Neutrophil (primary cell): Measurements from ENCODE around the gene LEF1.

Experiments
- H3K27ac ChIP-seq: fragments of 200-600 bp; sonication (generic); 2 replicates; pipeline ENCODE4 v1.5.1; 2016; ENCODE audit warnings: mild to moderate bottlenecking, moderate library complexity
- H3K27me3 ChIP-seq: fragments of 200-600 bp; sonication (generic); 2 replicates; pipeline ENCODE4 v1.6.0; 2016; ENCODE audit warnings: mild to moderate bottlenecking
- H3K36me3 ChIP-seq: fragments of 200-600 bp; sonication (generic); 2 replicates; pipeline ENCODE4 v1.5.1; 2017
- H3K4me1 ChIP-seq, 2 experiments: fragments of 200-600 bp in 1 of 2; sonication (generic) in 1 of 2; 1 replicate in 1 of 2; 2 replicates in 1 of 2; pipeline versions ENCODE4 v1.5.1 to v1.6.1; 2013 to 2016; ENCODE audit warnings: low read depth in 1 of 2, low read length in 1 of 2, mild to moderate bottlenecking in 1 of 2, moderate library complexity in 1 of 2; ENCODE audit not compliant: control insufficient read depth in 1 of 2, insufficient read depth in 1 of 2
- H3K4me3 ChIP-seq, 2 experiments: fragments of 200-600 bp in 1 of 2; sonication (generic) in 1 of 2; 1 replicate in 1 of 2; 2 replicates in 1 of 2; pipeline ENCODE4 v1.5.1; 2013 to 2016; ENCODE audit warnings: low read depth in 1 of 2, low read length in 1 of 2, mild to moderate bottlenecking in 1 of 2, moderate library complexity in 1 of 2
- H3K9me3 ChIP-seq: fragments of 200-600 bp; sonication (generic); 2 replicates; pipeline ENCODE4 v1.5.1; 2016
- TF ChIP-seq, protein P1 (sequence below): fragments of 200-600 bp; sonication (generic); IDR thresholded peaks from 2 replicates; pipeline ENCODE4 v1.5.1; 2016; ENCODE audit warnings: antibody characterized with exemption

LEF1 gene

DNA sequence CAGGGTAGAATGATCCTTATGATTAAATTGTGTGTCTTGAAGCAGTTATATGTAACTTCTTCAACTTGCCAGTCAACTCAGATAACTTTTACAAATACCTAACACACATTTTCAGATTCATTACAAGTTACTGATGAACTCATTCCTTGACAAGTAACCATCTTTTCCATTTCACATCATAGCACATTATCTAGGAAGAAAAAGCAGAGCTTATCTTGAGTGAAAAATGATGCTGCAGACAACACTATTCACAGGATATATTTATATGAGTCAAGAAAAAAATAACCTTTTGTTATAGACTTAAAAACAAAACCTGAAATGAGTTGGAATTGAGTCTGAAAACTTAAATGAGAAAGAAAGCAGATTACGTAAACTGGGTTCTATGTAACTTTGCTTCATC lies 68.9 kb downstream of the LEF1 start:
- H3K9me3 ChIP-seq = no peaks in the 10 kb centered on the region
- H3K27me3 ChIP-seq = no peaks in the 10 kb centered on the region
- H3K36me3 ChIP-seq = no peaks in the 10 kb centered on the region
- no peak overlapping the region for H3K4me3 ChIP-seq
- no peaks in the 10 kb centered on the region for H3K4me1 ChIP-seq
- TF ChIP-seq, protein P1, sequence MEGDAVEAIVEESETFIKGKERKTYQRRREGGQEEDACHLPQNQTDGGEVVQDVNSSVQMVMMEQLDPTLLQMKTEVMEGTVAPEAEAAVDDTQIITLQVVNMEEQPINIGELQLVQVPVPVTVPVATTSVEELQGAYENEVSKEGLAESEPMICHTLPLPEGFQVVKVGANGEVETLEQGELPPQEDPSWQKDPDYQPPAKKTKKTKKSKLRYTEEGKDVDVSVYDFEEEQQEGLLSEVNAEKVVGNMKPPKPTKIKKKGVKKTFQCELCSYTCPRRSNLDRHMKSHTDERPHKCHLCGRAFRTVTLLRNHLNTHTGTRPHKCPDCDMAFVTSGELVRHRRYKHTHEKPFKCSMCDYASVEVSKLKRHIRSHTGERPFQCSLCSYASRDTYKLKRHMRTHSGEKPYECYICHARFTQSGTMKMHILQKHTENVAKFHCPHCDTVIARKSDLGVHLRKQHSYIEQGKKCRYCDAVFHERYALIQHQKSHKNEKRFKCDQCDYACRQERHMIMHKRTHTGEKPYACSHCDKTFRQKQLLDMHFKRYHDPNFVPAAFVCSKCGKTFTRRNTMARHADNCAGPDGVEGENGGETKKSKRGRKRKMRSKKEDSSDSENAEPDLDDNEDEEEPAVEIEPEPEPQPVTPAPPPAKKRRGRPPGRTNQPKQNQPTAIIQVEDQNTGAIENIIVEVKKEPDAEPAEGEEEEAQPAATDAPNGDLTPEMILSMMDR = no peak
- H3K27ac ChIP-seq = no peak overlapping the region

GRCh38 chr4:108097990-108098553 lies 70.7 kb downstream of the LEF1 start:
- TF ChIP-seq, protein P1 = no peak
- Histone ChIP-seq H3K36me3 (no peaks in the 10 kb centered on the region), H3K27ac (no peak overlapping the region), H3K4me3 (no peak overlapping the region), H3K4me1 (no peaks in the 10 kb centered on the region), H3K27me3 (no peaks in the 10 kb centered on the region), H3K9me3 (no peaks in the 10 kb centered on the region)

DNA sequence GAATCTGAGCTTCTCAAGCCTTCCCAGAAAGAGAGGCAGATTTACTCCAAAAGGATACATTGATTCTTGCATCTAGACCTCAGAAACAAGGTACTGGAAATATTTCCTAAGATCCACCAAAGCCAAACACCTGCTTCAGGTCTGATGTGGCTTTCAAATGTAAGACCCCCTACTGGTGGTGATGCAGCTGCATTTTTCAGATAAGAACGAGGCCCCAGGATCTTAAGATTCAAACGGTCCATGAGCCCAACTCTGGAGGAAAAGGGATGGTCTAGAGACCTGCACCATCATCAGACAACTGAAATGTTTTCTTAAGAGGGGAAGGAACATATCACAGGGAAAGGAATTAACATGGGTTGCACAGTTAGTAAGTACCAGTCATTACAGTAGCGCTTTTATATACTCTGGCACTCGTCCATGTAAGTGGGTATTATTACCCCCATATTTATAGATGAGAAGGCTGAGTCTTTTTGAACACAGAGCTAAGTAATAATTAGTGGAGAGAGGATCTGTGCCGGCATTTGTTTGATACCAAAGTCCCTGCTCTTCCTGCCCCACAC lies 73.7 kb downstream of the LEF1 start:
- H3K27ac ChIP-seq = no peak overlapping the region
- TF ChIP-seq, protein P1 = no peak
- no peak overlapping the region for H3K4me3 ChIP-seq
- no peaks in the 10 kb centered on the region for H3K9me3 ChIP-seq
- no peaks in the 10 kb centered on the region for H3K4me1 ChIP-seq
- H3K36me3 ChIP-seq = no peaks in the 10 kb centered on the region
- H3K27me3 ChIP-seq = no peaks in the 10 kb centered on the region

GRCh38 chr4:108094131-108094530 lies 74.6 kb downstream of the LEF1 start:
- Histone ChIP-seq H3K27ac (no peak overlapping the region), H3K36me3 (no peaks in the 10 kb centered on the region), H3K9me3 (no peaks in the 10 kb centered on the region), H3K4me3 (no peak overlapping the region), H3K27me3 (no peaks in the 10 kb centered on the region), H3K4me1 (no peaks in the 10 kb centered on the region)
- TF ChIP-seq, protein P1 = no peak

DNA sequence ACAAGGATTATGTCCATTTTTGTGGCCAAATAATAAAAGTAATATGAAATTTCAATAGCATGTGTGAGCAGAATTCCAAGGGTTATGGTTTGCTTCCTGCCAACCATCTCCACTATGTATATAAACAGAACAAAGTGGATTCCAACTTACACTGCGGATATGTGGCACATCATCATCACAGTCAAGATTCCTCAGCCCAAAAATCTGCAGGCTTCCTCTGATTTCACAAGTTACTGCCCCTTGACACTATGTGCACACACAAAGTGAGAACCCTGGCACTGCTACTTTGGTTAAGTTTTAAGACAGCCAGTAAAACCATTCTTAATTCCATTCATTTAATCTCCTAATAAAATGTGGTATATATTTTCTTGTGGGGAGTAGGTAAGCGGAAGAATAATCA lies 76.4 kb downstream of the LEF1 start:
- H3K4me3 ChIP-seq = no peak overlapping the region
- H3K27me3 ChIP-seq = peaks cover 4% of the 10 kb centered on the region
- TF ChIP-seq, protein P1 = no peak

More for the DNA sequence above, 76.4 kb downstream of the LEF1 start:
- Histone ChIP-seq H3K9me3 (no peaks in the 10 kb centered on the region), H3K27ac (no peak overlapping the region), H3K36me3 (no peaks in the 10 kb centered on the region), H3K4me1 (no peaks in the 10 kb centered on the region)
